AG04449 (cell line): ENCODE measurements around the gene FLVCR2.

ENCODE experiments used
- CTCF ChIA-PET: fragments of 350-600 bp; formaldehyde crosslinking; extraction: SDS; loops from one replicate; lab custom pipeline; 2021; ENCODE audit warnings: antibody characterized with exemption; lab: Yijun Ruan, JAX
- POLR2A ChIA-PET: fragments of 400-600, 350-600 bp; formaldehyde crosslinking; extraction: SDS; loops from one replicate; lab custom pipeline; 2020; ENCODE audit warnings: antibody characterized with exemption, inconsistent platforms; lab: Yijun Ruan, JAX
- DNase-seq: peaks from one replicate; pipeline ENCODE4 v3.0.0-alpha.2; 2010; ENCODE audit warnings: low read depth, low spot score
- H3K4me3 ChIP-seq: 2 replicates; pipeline ENCODE4 v1.5.1; 2011; ENCODE audit warnings: low read depth, mild to moderate bottlenecking, control low read depth, low read length
- CTCF ChIP-seq: IDR thresholded peaks from one replicate; pipeline ENCODE4 v1.5.1; 2011; ENCODE audit warnings: mild to moderate bottlenecking, moderate library complexity, low read length, control low read depth, inconsistent platforms; ENCODE audit not compliant: insufficient read depth; ENCODE audit errors: missing control alignments

FLVCR2 gene

DNA sequence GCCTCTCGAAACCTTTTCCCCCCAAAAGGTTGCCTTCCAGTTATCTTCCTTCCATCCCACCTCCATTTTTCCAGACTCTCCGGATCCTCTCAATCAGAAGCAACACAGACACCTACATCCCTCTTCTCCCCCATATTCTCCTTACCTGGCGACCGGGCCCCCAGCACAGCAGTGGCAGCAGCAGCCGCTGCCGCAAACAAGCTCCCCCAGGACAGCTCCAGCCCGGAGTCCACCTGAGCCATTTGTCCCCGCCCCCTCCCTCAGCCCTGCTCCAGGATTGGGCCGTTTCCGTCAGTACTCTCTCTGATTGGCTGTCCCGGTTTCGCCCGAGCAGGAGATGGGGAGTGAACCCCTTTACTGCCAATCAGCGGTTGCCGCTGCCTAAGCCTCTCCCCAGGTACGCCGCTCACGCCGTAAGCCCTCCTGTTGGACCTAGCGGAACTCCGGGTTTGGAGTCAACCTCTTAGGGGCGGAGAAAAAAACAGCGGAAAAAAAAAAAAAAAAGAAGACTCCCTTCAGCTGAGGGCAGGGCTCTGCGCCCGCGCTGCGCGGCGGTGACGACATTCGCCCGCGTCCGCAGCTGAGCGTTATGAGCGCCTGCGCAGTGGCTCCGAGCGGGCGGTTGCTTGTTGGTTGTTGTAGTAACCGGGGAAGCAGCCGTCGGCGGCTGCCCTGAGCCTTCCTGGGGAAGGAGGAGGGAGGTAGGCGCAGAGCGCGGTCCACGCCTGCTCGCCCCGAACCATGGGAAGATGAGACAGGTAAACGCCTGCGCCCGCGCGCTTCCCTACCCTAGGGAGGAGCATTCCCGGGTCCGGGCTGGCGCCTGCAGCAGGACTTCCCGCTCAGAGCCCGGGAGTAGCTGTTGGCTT is 82.4 kb downstream of the FLVCR2 start, which contains the start of the genes ERG28 and TTLL5:
Gene ERG28 (minus strand): TSS at position 247 of the 869 bp plus-strand sequence. CDS start 3,374 bp downstream, outside the sequence.
Gene TTLL5 (plus strand): TSS at position 617 of the 869 bp plus-strand sequence. CDS start 1,904 bp downstream, outside the sequence.
- CTCF ChIA-PET: interaction anchor here (1.0 to 17.3 kb wide), 8 partner anchors 9 to 323 kb away, joined by 3 to 896 read pairs (median 6); partner anchors contain the start of gene FLVCR2
- TF ChIP-seq CTCF: no peak
- POLR2A ChIA-PET: interaction anchor here (0.6 to 1.7 kb wide), 2 partner anchors 15 to 24 kb away, joined by 3 to 4 read pairs; no protein-coding TSS in a partner anchor
- peak within 1 kb of the TSS; percentile 98 for H3K4me3 ChIP-seq
- DNase-seq: peak; percentile 93

- CTCF ChIA-PET: interaction anchor here (1.5 to 17.3 kb wide), 3 partner anchors 10 to 172 kb away, joined by 4 to 896 read pairs (median 14); partner anchors contain the start of gene FLVCR2
- DNase-seq: no peak
- no peak for TF ChIP-seq CTCF
- POLR2A ChIA-PET: interaction anchor here (1.7 kb wide), 1 partner anchor 25 kb away, joined by 4 read pairs; no protein-coding TSS in a partner anchor
- H3K4me3 ChIP-seq: peak overlapping the region; percentile 98
Measured at GRCh38 chr14:75661499-75661814, 83.0 kb downstream of the FLVCR2 start.

- ChIA-PET POLR2A (no interaction called here), CTCF (interaction anchor here (1.8 to 2.8 kb wide), 2 partner anchors 8 to 86 kb away, joined by 9 to 18 read pairs; no protein-coding TSS in a partner anchor)
- H3K4me3 ChIP-seq: no peak overlapping the region
- DNase-seq: no peak
- no peak for TF ChIP-seq CTCF
Measured at GRCh38 chr14:75662966-75663365, 84.5 kb downstream of the FLVCR2 start.

- TF ChIP-seq CTCF: no peak
- DNase-seq: no peak
- H3K4me3 ChIP-seq: no peak overlapping the region
- ChIA-PET CTCF (interaction anchor here (1.3 to 2.1 kb wide), 4 partner anchors 10 to 90 kb away, joined by 6 to 10 read pairs (median 8); no protein-coding TSS in a partner anchor), POLR2A (no interaction called here)
Measured at GRCh38 chr14:75667099-75667765, 88.8 kb downstream of the FLVCR2 start.

DNA sequence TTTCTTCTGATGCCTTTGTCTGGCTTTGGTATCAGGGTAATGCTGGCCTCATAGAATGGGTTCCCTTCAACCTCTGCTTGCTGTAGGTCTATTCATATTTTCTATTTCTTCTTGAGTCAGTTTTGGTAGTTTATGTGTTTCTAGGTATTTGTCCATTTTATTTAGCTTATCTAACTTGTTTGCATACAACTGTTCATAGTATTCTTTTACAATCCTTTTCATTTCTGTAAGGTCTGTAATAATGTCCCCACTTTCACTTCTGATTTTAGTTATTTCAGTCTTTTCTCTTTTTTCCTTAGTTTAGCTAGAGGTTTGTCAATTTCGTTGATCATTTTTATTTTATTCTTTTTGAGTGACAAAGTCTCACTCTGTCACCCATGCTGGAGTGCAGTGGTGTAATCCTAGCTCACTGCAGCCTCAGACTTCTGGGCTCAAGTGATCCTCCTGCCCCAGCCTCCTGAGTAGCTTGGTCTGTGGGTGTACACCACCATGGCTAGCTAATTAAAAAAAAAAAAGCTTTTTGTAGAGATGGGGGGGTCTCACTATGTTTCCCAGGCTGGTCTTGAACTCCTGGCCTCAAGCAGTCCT is 94.3 kb downstream of the FLVCR2 start:
- CTCF ChIA-PET: interaction anchor here (0.8 to 2.1 kb wide), 2 partner anchors 18 to 37 kb away, joined by 3 to 7 read pairs; no protein-coding TSS in a partner anchor
- H3K4me3 ChIP-seq: no peak overlapping the region
- POLR2A ChIA-PET: no interaction called here
- TF ChIP-seq CTCF: no peak
- no peak for DNase-seq
